SK-N-SH (cell line): Measurements from ENCODE around the gene NAXE.

ENCODE experiments used
- CTCF ChIP-seq: fragments of 200-600 bp; sonication (generic); IDR thresholded peaks from 2 replicates; pipeline ENCODE4 v1.6.1; 2017; ENCODE audit warnings: antibody characterized with exemption, mild to moderate bottlenecking, moderate library complexity
- EP300 ChIP-seq, 2 experiments: IDR thresholded peaks; 2 replicates each; pipeline versions ENCODE4 v1.4.0 to v1.6.1; 2012; ENCODE audit warnings: borderline replicate concordance in 1 of 2, low read depth in 1 of 2, low read length in 1 of 2
- GATA2 ChIP-seq: sonication (generic); formaldehyde crosslinking; IDR thresholded peaks from 2 replicates; pipeline ENCODE4 v1.5.0; 2020; ENCODE audit warnings: mild to moderate bottlenecking, missing genetic modification reagents
- MXI1 ChIP-seq: IDR thresholded peaks from 2 replicates; pipeline ENCODE4 v1.6.1; 2012; ENCODE audit warnings: mild to moderate bottlenecking, low read depth, low read length, improper control_type of control experiment
- NFIC ChIP-seq: IDR thresholded peaks from 2 replicates; pipeline ENCODE4 v1.4.0; 2012; ENCODE audit warnings: borderline replicate concordance
- RCOR1 ChIP-seq: fragments of 150-350 bp; IDR thresholded peaks from 2 replicates; pipeline ENCODE4 v1.6.1; 2017; ENCODE audit warnings: antibody characterized with exemption, low read length
- RFX5 ChIP-seq: IDR thresholded peaks from 2 replicates; pipeline ENCODE4 v1.6.1; 2012; ENCODE audit warnings: mild to moderate bottlenecking, improper control_type of control experiment, low read length
- TAF1 ChIP-seq: IDR thresholded peaks from 2 replicates; pipeline ENCODE4 v1.6.1; 2012; ENCODE audit warnings: low read depth, mild to moderate bottlenecking, low read length, moderate library complexity, borderline replicate concordance
- TEAD4 ChIP-seq: IDR thresholded peaks from 2 replicates; pipeline ENCODE4 v1.4.0; 2012; ENCODE audit warnings: mild to moderate bottlenecking, borderline replicate concordance; ENCODE audit not compliant: insufficient read depth
- TF ChIP-seq, protein P1 (sequence below): IDR thresholded peaks from 2 replicates; pipeline ENCODE4 v1.6.1; 2012; ENCODE audit warnings: mild to moderate bottlenecking, low read depth, low read length, moderate library complexity

DNA sequence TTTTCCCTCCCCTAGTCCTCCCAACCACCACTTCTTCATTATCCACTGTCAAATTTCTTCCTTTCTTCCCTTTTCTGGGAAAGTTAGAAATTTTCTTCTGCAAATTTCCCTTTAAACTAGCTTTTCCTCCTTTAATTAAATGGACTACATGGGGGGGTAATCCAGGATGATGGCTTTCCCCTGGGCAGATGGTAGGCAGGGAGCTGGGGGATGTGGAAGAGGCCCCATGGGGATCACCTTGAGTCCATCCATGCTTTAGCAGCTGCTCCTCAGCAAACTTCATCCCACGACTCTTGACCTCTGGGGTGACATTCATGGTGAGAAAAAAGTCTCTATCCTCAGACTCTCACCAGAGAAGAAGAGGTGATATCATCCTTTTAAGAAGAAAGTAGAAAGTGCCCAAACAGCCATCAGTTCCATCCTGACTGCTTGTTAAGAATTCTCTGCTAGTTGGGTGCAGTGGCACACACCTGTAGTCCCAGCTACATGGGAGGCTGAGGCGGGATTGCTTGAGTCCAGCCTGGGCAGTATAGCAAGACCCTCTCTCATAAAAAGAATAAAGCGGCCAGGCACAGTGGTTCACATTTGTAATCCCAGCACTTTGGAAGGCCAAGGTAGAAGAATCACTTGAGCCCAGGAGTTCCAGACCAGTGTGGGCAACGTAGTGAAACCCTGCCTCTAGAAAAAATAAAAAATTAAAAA is 7.3 kb downstream of the NAXE start:
- TF ChIP-seq CTCF (no peak), NFIC (no peak), TAF1 (no peak), TEAD4 (no peak), GATA2 (no peak), RFX5 (no peak), MXI1 (no peak), EP300 (IDR thresholded peaks at IDR 0.05; ENCODE audit: borderline replicate concordance in 1 of 2, low read depth in 1 of 2, low read length in 1 of 2) (no peak), RCOR1 (no peak)
- TF ChIP-seq, protein P1, sequence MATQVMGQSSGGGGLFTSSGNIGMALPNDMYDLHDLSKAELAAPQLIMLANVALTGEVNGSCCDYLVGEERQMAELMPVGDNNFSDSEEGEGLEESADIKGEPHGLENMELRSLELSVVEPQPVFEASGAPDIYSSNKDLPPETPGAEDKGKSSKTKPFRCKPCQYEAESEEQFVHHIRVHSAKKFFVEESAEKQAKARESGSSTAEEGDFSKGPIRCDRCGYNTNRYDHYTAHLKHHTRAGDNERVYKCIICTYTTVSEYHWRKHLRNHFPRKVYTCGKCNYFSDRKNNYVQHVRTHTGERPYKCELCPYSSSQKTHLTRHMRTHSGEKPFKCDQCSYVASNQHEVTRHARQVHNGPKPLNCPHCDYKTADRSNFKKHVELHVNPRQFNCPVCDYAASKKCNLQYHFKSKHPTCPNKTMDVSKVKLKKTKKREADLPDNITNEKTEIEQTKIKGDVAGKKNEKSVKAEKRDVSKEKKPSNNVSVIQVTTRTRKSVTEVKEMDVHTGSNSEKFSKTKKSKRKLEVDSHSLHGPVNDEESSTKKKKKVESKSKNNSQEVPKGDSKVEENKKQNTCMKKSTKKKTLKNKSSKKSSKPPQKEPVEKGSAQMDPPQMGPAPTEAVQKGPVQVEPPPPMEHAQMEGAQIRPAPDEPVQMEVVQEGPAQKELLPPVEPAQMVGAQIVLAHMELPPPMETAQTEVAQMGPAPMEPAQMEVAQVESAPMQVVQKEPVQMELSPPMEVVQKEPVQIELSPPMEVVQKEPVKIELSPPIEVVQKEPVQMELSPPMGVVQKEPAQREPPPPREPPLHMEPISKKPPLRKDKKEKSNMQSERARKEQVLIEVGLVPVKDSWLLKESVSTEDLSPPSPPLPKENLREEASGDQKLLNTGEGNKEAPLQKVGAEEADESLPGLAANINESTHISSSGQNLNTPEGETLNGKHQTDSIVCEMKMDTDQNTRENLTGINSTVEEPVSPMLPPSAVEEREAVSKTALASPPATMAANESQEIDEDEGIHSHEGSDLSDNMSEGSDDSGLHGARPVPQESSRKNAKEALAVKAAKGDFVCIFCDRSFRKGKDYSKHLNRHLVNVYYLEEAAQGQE = no peak
